HEK293T (cell line): ENCODE data around the gene ABLIM2.

ENCODE experiments used
- BHLHE40 ChIP-seq: fragments of 450-650 bp; IDR thresholded peaks from 2 replicates; pipeline ENCODE4 v1.6.1; 2016; ENCODE audit warnings: mild to moderate bottlenecking, moderate library complexity, borderline replicate concordance
- FOXM1 ChIP-seq: fragments of 450-650 bp; IDR thresholded peaks from 2 replicates; pipeline ENCODE4 v1.6.1; 2017; ENCODE audit warnings: mild to moderate bottlenecking, borderline replicate concordance
- LEF1 ChIP-seq: fragments of 450-650 bp; IDR thresholded peaks from 2 replicates; pipeline ENCODE4 v1.6.1; 2017; ENCODE audit warnings: mild to moderate bottlenecking, borderline replicate concordance
- SUZ12 ChIP-seq: fragments of 450-650 bp; IDR thresholded peaks from 2 replicates; pipeline ENCODE4 v1.6.1; 2016; ENCODE audit warnings: mild to moderate bottlenecking
- ZNF384 ChIP-seq: fragments of 450-650 bp; IDR thresholded peaks from 2 replicates; pipeline ENCODE4 v1.6.1; 2016

- TF ChIP-seq ZNF384 (no peak), LEF1 (no peak), BHLHE40 (no peak), SUZ12 (no peak), FOXM1 (no peak)
These were observed 129.6 kb downstream of the ABLIM2 start for GRCh38 chr4:8028884-8029568.
